GM12892 (cell line): ENCODE measurements around the gene CORIN.
"Not testable (repeated sequence)": the region's sequence is repeated elsewhere in the genome, so short reads cannot be mapped to it uniquely, and the experiment has no call there.

Source experiments
- DNase-seq: peaks from one replicate; pipeline ENCODE4 v3.0.0; 2011; ENCODE audit not compliant: insufficient read length
- FAIRE-seq: peaks from 2 replicates; lab custom pipeline; 2011; peaks lifted over from hg19 to GRCh38; lab: Jason Lieb, UNC
- POLR2A ChIP-seq: IDR thresholded peaks from 2 replicates; pipeline ENCODE4 v1.6.1; 2011; ENCODE audit warnings: low read depth, low read length, control low read depth
- POLR2AphosphoS5 ChIP-seq: IDR thresholded peaks from 2 replicates; pipeline ENCODE4 v1.6.1; 2011; ENCODE audit warnings: low read depth, low read length, control low read depth
- TAF1 ChIP-seq: IDR thresholded peaks from 2 replicates; pipeline ENCODE4 v1.6.1; 2011; ENCODE audit warnings: low read depth, mild to moderate bottlenecking, control low read depth, low read length, borderline replicate concordance

The CORIN gene

GRCh38 chr4:47715716-47716416, 122.0 kb downstream of the CORIN start:
- DNase-seq (no peak), FAIRE-seq (no peak)
- no peak for TF ChIP-seq POLR2AphosphoS5
- no peak for TF ChIP-seq TAF1
- TF ChIP-seq POLR2A = no peak

- FAIRE-seq (no peak), DNase-seq (no peak)
- TF ChIP-seq POLR2AphosphoS5 = no peak
- no peak for TF ChIP-seq TAF1
- no peak for TF ChIP-seq POLR2A
These were observed 123.6 kb downstream of the CORIN start for GRCh38 chr4:47714269-47714668.

GRCh38 chr4:47713129-47713834, 124.6 kb downstream of the CORIN start:
- TF ChIP-seq POLR2A = no peak
- TF ChIP-seq TAF1 = no peak
- no peak for TF ChIP-seq POLR2AphosphoS5
- no peak for FAIRE-seq
- DNase-seq = no peak

GRCh38 chr4:47711646-47712045, 126.2 kb downstream of the CORIN start:
- FAIRE-seq (no peak), DNase-seq (no peak)
- TF ChIP-seq TAF1 (no peak), POLR2A (no peak), POLR2AphosphoS5 (no peak)

- DNase-seq = no peak
- TF ChIP-seq TAF1 (no peak), POLR2A (no peak), POLR2AphosphoS5 (no peak)
- FAIRE-seq = no peak
These were observed 126.7 kb downstream of the CORIN start for GRCh38 chr4:47711183-47711582.

GRCh38 chr4:47706352-47706751, 131.5 kb downstream of the CORIN start:
- FAIRE-seq, DNase-seq: not testable (repeated sequence)

GRCh38 chr4:47705326-47705981, 132.4 kb downstream of the CORIN start:
- TF ChIP-seq POLR2A = no peak
- no peak for TF ChIP-seq TAF1
- no peak for FAIRE-seq
- DNase-seq = no peak

GRCh38 chr4:47704693-47705325, 133.1 kb downstream of the CORIN start:
- no peak for FAIRE-seq
- TF ChIP-seq TAF1 = no peak
- no peak for TF ChIP-seq POLR2A
- no peak for TF ChIP-seq POLR2AphosphoS5
- no peak for DNase-seq

GRCh38 chr4:47703956-47704355, 133.9 kb downstream of the CORIN start:
- FAIRE-seq = no peak
- DNase-seq = no peak
- TF ChIP-seq POLR2AphosphoS5 (no peak), TAF1 (no peak), POLR2A (no peak)

- TF ChIP-seq POLR2A (no peak), POLR2AphosphoS5 (no peak), TAF1 (no peak)
- DNase-seq (no peak), FAIRE-seq (no peak)
These were observed 134.9 kb downstream of the CORIN start for GRCh38 chr4:47703008-47703407.

- FAIRE-seq (no peak), DNase-seq (no peak)
- no peak for TF ChIP-seq POLR2AphosphoS5
- no peak for TF ChIP-seq TAF1
These were observed 136.6 kb downstream of the CORIN start for GRCh38 chr4:47701286-47701685.

GRCh38 chr4:47698837-47699236, 139.0 kb downstream of the CORIN start:
- TF ChIP-seq TAF1 (no peak), POLR2A (no peak), POLR2AphosphoS5 (no peak)
- no peak for DNase-seq
- FAIRE-seq = no peak
